Lung (tissue), 12 donors: ENCODE data around the gene CA10. TPM values are rescaled to one million over a fixed set of nuclear protein-coding genes. Genes with fewer than 3 reads are reported as not detected.

ENCODE experiments used
- ATAC-seq: fragments of 200-7000 bp; cut with Tn5 transposase; one replicate; pipeline ENCODE4 v1.9.1; 2020; ENCODE audit warnings: moderate number of reproducible peaks; ENCODE audit not compliant: insufficient read depth, low FRiP score
- DNase-seq, 3 donors: peaks; one replicate each; pipeline ENCODE4 v3.0.0-alpha.2; 2013 to 2017
- H3K27ac ChIP-seq, 2 donors: one replicate each; pipeline ENCODE4 v1.5.1; 2013; ENCODE audit warnings: mild to moderate bottlenecking in 2 of 2, moderate library complexity in 2 of 2, control low read depth in 1 of 2, inconsistent platforms in 1 of 2, low read depth in 1 of 2, low read length in 1 of 2
- H3K27me3 ChIP-seq, 3 donors: one replicate each; pipeline ENCODE4 v1.5.1; 2013; ENCODE audit warnings: low read length in 2 of 3; ENCODE audit not compliant: control insufficient read depth in 3 of 3, insufficient read depth in 3 of 3
- H3K36me3 ChIP-seq, 4 donors: one replicate each; pipeline ENCODE4 v1.5.1; 2013; ENCODE audit warnings: low read length in 4 of 4, mild to moderate bottlenecking in 1 of 4, moderate library complexity in 1 of 4; ENCODE audit not compliant: control insufficient read depth in 4 of 4, insufficient read depth in 4 of 4
- H3K4me1 ChIP-seq, 5 donors: one replicate each; pipeline ENCODE4 v1.5.1; 2013; ENCODE audit warnings: low read length in 5 of 5, mild to moderate bottlenecking in 2 of 5, moderate library complexity in 1 of 5; ENCODE audit not compliant: control insufficient read depth in 5 of 5, insufficient read depth in 5 of 5
- H3K4me3 ChIP-seq: one replicate; pipeline ENCODE4 v1.5.1; 2013; ENCODE audit warnings: mild to moderate bottlenecking, control low read depth, moderate library complexity
- H3K9ac ChIP-seq, 2 donors: one replicate each; pipeline ENCODE4 v1.5.1; 2013; ENCODE audit warnings: low read length in 2 of 2, control low read depth in 1 of 2; ENCODE audit not compliant: insufficient read depth in 1 of 2
- H3K9me3 ChIP-seq, 4 donors: one replicate each; pipeline ENCODE4 v1.5.1; 2013; ENCODE audit warnings: low read length in 3 of 4, mild to moderate bottlenecking in 1 of 4, moderate library complexity in 1 of 4; ENCODE audit not compliant: control insufficient read depth in 4 of 4, insufficient read depth in 3 of 4
- CTCF ChIP-seq: IDR thresholded peaks from 2 replicates; pipeline ENCODE4 v1.5.1; 2012; ENCODE audit warnings: mild to moderate bottlenecking; ENCODE audit errors: control extremely low read depth, extremely low read depth
- WGBS, 2 donors: extraction: QIAGEN DNeasy Blood & Tissue Kit; methylation state at CpG; one replicate each; pipeline ENCODE4 v1.1.7; 2013; 5-methylcytosine and 5-hydroxymethylcytosine counted together
- polyA plus RNA-seq, 2 donors: library from polyadenylated mRNA; stranded (reverse); fragments of 200-250 nt; gene quantifications; one replicate each; pipeline ENCODE4 v1.2.1, GENCODE V29; 2013
- total RNA-seq, 2 donors: library from RNA; depleted of rRNA in 1 of 2; stranded (reverse); fragments of >200 nt in 1 of 2; gene quantifications; one replicate each; pipeline ENCODE4 v1.2.1, GENCODE V29; 2014 to 2021
- donor health status: control.
- donor health status: control.
- donor health status: Bipolar disorder and iron deficiency.
- donor health status: healthy.
- donor health status: DM: yes; HTN: yes; CAD: no.

CA10 gene
- total and polyA plus RNA-seq, 4 donors: 0.04 to 0.17 TPM; not detected in 2

GRCh38 chr17:51761105-51761504 lies 397.4 kb downstream of the CA10 start:
- 82 to 90% methylated on average over 1 of the region's 1 CpG for WGBS, 2 donors
- no peak for DNase-seq
- H3K27ac ChIP-seq: no peak overlapping the region
- TF ChIP-seq CTCF: no peak
- no peaks in the 10 kb centered on the region for H3K27me3 ChIP-seq
- no peaks in the 10 kb centered on the region for H3K4me1 ChIP-seq
- no peaks in the 10 kb centered on the region for H3K36me3 ChIP-seq
- no peak for ATAC-seq
- H3K4me3 ChIP-seq: no peak overlapping the region
- H3K9ac ChIP-seq: no peak overlapping the region
- H3K9me3 ChIP-seq: no peaks in the 10 kb centered on the region

GRCh38 chr17:51759260-51759659 lies 399.3 kb downstream of the CA10 start:
- Histone ChIP-seq H3K9me3 (no peaks in the 10 kb centered on the region), H3K9ac (no peak overlapping the region), H3K27me3 (no peaks in the 10 kb centered on the region), H3K4me3 (no peak overlapping the region), H3K36me3 (no peaks in the 10 kb centered on the region), H3K4me1 (no peaks in the 10 kb centered on the region), H3K27ac (no peak overlapping the region)
- ATAC-seq (no peak), DNase-seq (no peak)
- 87 to 100% methylated on average over 1 of the region's 1 CpG for WGBS, 2 donors
- TF ChIP-seq CTCF: no peak

- Histone ChIP-seq H3K9me3 (no peaks in the 10 kb centered on the region), H3K9ac (no peak overlapping the region), H3K27ac (no peak overlapping the region), H3K4me1 (no peaks in the 10 kb centered on the region), H3K36me3 (no peaks in the 10 kb centered on the region), H3K27me3 (peaks cover 0 to 3% (median 0%) of the 10 kb centered on the region in 3 donors), H3K4me3 (no peak overlapping the region)
- no peak for TF ChIP-seq CTCF
- ATAC-seq (no peak), DNase-seq (no peak)
- WGBS, 2 donors: 62 to 68% methylated on average over 1 of the region's 1 CpG
Measured at GRCh38 chr17:51751072-51751471, 407.4 kb downstream of the CA10 start.

GRCh38 chr17:51748749-51749604 lies 409.5 kb downstream of the CA10 start:
- ATAC-seq: no peak
- peaks cover 0 to 3% (median 0%) of the 10 kb centered on the region in 3 donors for H3K27me3 ChIP-seq

More at GRCh38 chr17:51748749-51749604, 409.5 kb downstream of the CA10 start:
- WGBS, 2 donors: 84 to 85% methylated on average over 9 of the region's 9 CpGs
- no peaks in the 10 kb centered on the region for H3K4me1 ChIP-seq
- no peak overlapping the region for H3K27ac ChIP-seq
- no peak overlapping the region for H3K9ac ChIP-seq
- no peak for TF ChIP-seq CTCF
- H3K36me3 ChIP-seq: no peaks in the 10 kb centered on the region
- H3K9me3 ChIP-seq: no peaks in the 10 kb centered on the region
- DNase-seq: no peak
- H3K4me3 ChIP-seq: no peak overlapping the region
